HG03039 (cell line): ENCODE results near the gene HAUS3.

Source experiments
- ATAC-seq: cut with Tn5 transposase; IDR thresholded peaks from one replicate; pipeline ENCODE4 v1.9.1; 2021; ENCODE audit warnings: mild to moderate bottlenecking, moderate library complexity; ENCODE audit not compliant: unreplicated experiment

The HAUS3 gene

GRCh38 chr4:2241410-2242353, at the start of gene HAUS3, which contains the start of gene POLN:
HAUS3 (minus strand) TSS chr4:2242121; CDS start chr4:2240946, 1,175 bp downstream.
POLN (minus strand) TSS chr4:2242121; CDS start chr4:2229231, 12,890 bp downstream.
- peak; percentile 83 for ATAC-seq

GRCh38 chr4:2290974-2291704, 49.2 kb upstream of the HAUS3 start:
- no peak for ATAC-seq

- ATAC-seq = no peak
These were observed 48.6 kb upstream of the HAUS3 start for GRCh38 chr4:2290488-2290887.

GRCh38 chr4:2289955-2290333, 48.0 kb upstream of the HAUS3 start:
- no peak for ATAC-seq

GRCh38 chr4:2289311-2289954, 47.5 kb upstream of the HAUS3 start:
- ATAC-seq = no peak

GRCh38 chr4:2288051-2288541, 46.2 kb upstream of the HAUS3 start:
- ATAC-seq = no peak

- no peak for ATAC-seq
These were observed 45.6 kb upstream of the HAUS3 start for GRCh38 chr4:2287594-2287915.

- no peak for ATAC-seq
These were observed 45.1 kb upstream of the HAUS3 start for GRCh38 chr4:2286904-2287593.

GRCh38 chr4:2285613-2286381, 43.9 kb upstream of the HAUS3 start:
- ATAC-seq = no peak

GRCh38 chr4:2284934-2285612, 43.2 kb upstream of the HAUS3 start:
- ATAC-seq = no peak

GRCh38 chr4:2284161-2284933, 42.4 kb upstream of the HAUS3 start:
- no peak for ATAC-seq

GRCh38 chr4:2283199-2283711, 41.3 kb upstream of the HAUS3 start:
- ATAC-seq = no peak

GRCh38 chr4:2281575-2282343, 39.8 kb upstream of the HAUS3 start:
- ATAC-seq = no peak

- ATAC-seq = no peak
These were observed 38.8 kb upstream of the HAUS3 start for GRCh38 chr4:2280531-2281300.

GRCh38 chr4:2277956-2278355, 36.0 kb upstream of the HAUS3 start:
- ATAC-seq = no peak

- ATAC-seq = no peak
These were observed 34.8 kb upstream of the HAUS3 start for GRCh38 chr4:2276581-2277325.
